ENCODE measurements around the gene RNF5. TPM values are rescaled to one million over a fixed set of nuclear protein-coding genes. Genes with fewer than 3 reads are reported as not detected.

The RNF5 gene
- total and polyA plus RNA-seq, 9 of the 15 experiments (the other 6 are each of a cell fraction or from before 2014, with no cell fraction given) = 62.2 to 245 (median 129) TPM

DNA sequence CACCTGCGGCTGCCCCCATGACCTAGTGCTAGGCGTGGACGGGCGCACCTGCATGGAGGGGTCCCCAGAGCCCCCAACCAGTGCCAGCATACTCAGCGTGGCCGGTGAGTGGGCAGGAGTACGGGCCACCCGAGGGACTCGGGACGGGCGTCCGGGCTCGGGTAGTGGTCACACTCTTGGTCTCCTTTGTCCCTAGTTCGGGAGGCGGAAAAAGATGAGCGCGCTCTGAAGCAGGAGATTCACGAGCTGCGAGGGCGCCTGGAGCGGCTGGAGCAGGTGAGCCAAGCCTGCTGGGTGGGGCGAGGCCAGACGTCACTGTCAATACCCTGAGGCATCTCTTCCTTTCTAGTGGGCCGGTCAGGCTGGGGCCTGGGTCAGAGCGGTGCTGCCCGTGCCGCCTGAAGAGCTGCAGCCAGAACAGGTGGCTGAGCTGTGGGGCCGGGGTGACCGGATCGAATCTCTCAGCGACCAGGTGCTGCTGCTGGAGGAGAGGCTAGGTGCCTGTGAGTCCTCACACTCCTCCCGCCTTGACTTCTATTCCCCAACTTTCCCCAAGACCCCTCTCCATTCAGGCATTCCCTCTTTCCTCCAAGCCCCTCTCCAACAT is 10.9 kb upstream of the RNF5 start (continued):
- no peak for TF ChIP-seq KLF1 (tag; IDR thresholded peaks at IDR 0.05)
- TF ChIP-seq, protein P1, sequence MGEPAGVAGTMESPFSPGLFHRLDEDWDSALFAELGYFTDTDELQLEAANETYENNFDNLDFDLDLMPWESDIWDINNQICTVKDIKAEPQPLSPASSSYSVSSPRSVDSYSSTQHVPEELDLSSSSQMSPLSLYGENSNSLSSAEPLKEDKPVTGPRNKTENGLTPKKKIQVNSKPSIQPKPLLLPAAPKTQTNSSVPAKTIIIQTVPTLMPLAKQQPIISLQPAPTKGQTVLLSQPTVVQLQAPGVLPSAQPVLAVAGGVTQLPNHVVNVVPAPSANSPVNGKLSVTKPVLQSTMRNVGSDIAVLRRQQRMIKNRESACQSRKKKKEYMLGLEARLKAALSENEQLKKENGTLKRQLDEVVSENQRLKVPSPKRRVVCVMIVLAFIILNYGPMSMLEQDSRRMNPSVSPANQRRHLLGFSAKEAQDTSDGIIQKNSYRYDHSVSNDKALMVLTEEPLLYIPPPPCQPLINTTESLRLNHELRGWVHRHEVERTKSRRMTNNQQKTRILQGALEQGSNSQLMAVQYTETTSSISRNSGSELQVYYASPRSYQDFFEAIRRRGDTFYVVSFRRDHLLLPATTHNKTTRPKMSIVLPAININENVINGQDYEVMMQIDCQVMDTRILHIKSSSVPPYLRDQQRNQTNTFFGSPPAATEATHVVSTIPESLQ (CRISPR knock-in tag; IDR thresholded peaks at IDR 0.05) = no peak
- peak; percentile 38 for TF ChIP-seq RBM22 (IDR thresholded peaks at IDR 0.05; ENCODE audit: low read depth, low read length, poor library complexity, severe bottlenecking)
- TF ChIP-seq ZNF175 (CRISPR knock-in tag; IDR thresholded peaks at IDR 0.05; ENCODE audit: low read depth) = no peak
- TF ChIP-seq MYNN (IDR thresholded peaks at IDR 0.05) = 0 out of 2 replicates have a peak, but pooled peaks have one; percentile 2
- TF ChIP-seq MYNN (CRISPR knock-in tag; IDR thresholded peaks at IDR 0.05) = no peak
- no peak for TF ChIP-seq MTF1 (CRISPR knock-in tag; IDR thresholded peaks at IDR 0.05; ENCODE audit: borderline replicate concordance)
- no peak for TF ChIP-seq MEF2D (tag; conservative IDR thresholded peaks at IDR 0.05; ENCODE audit: low read depth)
- no peak for TF ChIP-seq ELK3 (CRISPR knock-in tag; IDR thresholded peaks at IDR 0.05)
- no peak for TF ChIP-seq FOXM1 (IDR thresholded peaks at IDR 0.05; ENCODE audit: low read depth)
- TF ChIP-seq FOXM1 (CRISPR knock-in tag; IDR thresholded peaks at IDR 0.05; ENCODE audit: low read depth) = no peak
- no peak for TF ChIP-seq RBM17 (IDR thresholded peaks at IDR 0.05; ENCODE audit: borderline replicate concordance, low read depth, low read length)
- no peak for TF ChIP-seq TAF1 (IDR thresholded peaks at IDR 0.05; ENCODE audit: control insufficient read depth, extremely low read depth, insufficient read depth, low read length, severe bottlenecking)
- peak; percentile 68 for TF ChIP-seq RBFOX2 (IDR thresholded peaks at IDR 0.05; ENCODE audit: low read depth, low read length)
- peak in 1 of 2 experiments; percentile 57; a peak in 1 of 4 replicates for TF ChIP-seq TEAD1 (CRISPR knock-in tag; IDR thresholded peaks at IDR 0.05)
- no peak for TF ChIP-seq TARDBP (IDR thresholded peaks at IDR 0.05)
- TF ChIP-seq, protein P2, sequence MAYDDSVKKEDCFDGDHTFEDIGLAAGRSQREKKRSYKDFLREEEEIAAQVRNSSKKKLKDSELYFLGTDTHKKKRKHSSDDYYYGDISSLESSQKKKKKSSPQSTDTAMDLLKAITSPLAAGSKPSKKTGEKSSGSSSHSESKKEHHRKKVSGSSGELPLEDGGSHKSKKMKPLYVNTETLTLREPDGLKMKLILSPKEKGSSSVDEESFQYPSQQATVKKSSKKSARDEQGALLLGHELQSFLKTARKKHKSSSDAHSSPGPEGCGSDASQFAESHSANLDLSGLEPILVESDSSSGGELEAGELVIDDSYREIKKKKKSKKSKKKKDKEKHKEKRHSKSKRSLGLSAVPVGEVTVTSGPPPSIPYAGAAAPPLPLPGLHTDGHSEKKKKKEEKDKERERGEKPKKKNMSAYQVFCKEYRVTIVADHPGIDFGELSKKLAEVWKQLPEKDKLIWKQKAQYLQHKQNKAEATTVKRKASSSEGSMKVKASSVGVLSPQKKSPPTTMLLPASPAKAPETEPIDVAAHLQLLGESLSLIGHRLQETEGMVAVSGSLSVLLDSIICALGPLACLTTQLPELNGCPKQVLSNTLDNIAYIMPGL (CRISPR knock-in tag; IDR thresholded peaks at IDR 0.05) = 0 out of 2 replicates have a peak, but pooled peaks have one; percentile 17
- TF ChIP-seq THAP7 (CRISPR knock-in tag; IDR thresholded peaks at IDR 0.05) = 0 out of 2 replicates have a peak, but pooled peaks have one; percentile 19
- no peak for TF ChIP-seq NONO (IDR thresholded peaks at IDR 0.05; ENCODE audit: low read depth in 2 of 2, low read length in 1 of 2)
- no peak for TF ChIP-seq TEAD4 (IDR thresholded peaks at IDR 0.05; ENCODE audit: low read length)
- TF ChIP-seq TEAD4 (CRISPR knock-in tag; IDR thresholded peaks at IDR 0.05; ENCODE audit: borderline replicate concordance) = peak; percentile 67; the same call in 1 of the 2 replicates
- TF ChIP-seq SREBF2 (CRISPR knock-in tag; IDR thresholded peaks at IDR 0.05) = no peak
- TF ChIP-seq ZNF583 (CRISPR knock-in tag; IDR thresholded peaks at IDR 0.05) = peak; percentile 49; the same call in 1 of the 2 replicates

Data from K562 (cell line).